Activated CD4-positive, alpha-beta memory T cell treated with anti-CD3 and anti-CD28 coated beads for 36 hours (primary cell): Measurements from ENCODE around the gene TTC28. TPM values are rescaled to one million over a fixed set of nuclear protein-coding genes. Genes with fewer than 3 reads are reported as not detected.
"Not testable (repeated sequence)": the region's sequence is repeated elsewhere in the genome, so short reads cannot be mapped to it uniquely, and the experiment has no call there.

ENCODE experiments used
- CTCF ChIA-PET: fragments of 350-600 bp; sonication (Branson Sonifier 250); formaldehyde crosslinking; loops from one replicate; lab custom pipeline; 2021; ENCODE audit warnings: antibody characterized with exemption, inconsistent platforms; lab: Charles Lee
- POLR2A ChIA-PET: fragments of 350-600 bp; sonication (Branson Sonifier 250); formaldehyde crosslinking; loops from one replicate; lab custom pipeline; 2021; ENCODE audit warnings: antibody characterized with exemption; lab: Charles Lee
- DNase-seq: peaks from one replicate; pipeline ENCODE4 v3.0.0-alpha.2; 2020
- H3K27ac Mint-ChIP-seq: one replicate; pipeline ENCODE4 v1.8.0; 2021; ENCODE audit warnings: mixed read lengths
- H3K27me3 Mint-ChIP-seq: one replicate; pipeline ENCODE4 v1.8.0; 2021; ENCODE audit warnings: mixed read lengths
- H3K36me3 Mint-ChIP-seq: one replicate; pipeline ENCODE4 v1.8.0; 2021; ENCODE audit warnings: mixed read lengths
- H3K4me1 Mint-ChIP-seq: one replicate; pipeline ENCODE4 v1.8.0; 2021; ENCODE audit warnings: low read depth, mixed read lengths
- H3K4me3 Mint-ChIP-seq: one replicate; pipeline ENCODE4 v1.8.0; 2021; ENCODE audit warnings: mild to moderate bottlenecking, mixed read lengths
- H3K9me3 Mint-ChIP-seq: one replicate; pipeline ENCODE4 v1.8.0; 2021; ENCODE audit warnings: mixed read lengths
- intact Hi-C: fragments of 100-400 bp; cut with micrococcal nuclease; formaldehyde crosslinking; loops from one replicate; pipeline ENCODE4 v1.15.1; 2023
- total RNA-seq, 2 experiments: library from RNA; stranded (reverse); gene quantifications; one replicate each; pipeline ENCODE4 v1.2.3, GENCODE V29; 2021

The TTC28 gene
- total RNA-seq, 2 experiments from 2014 or later = 0.59 to 0.80 TPM

DNA sequence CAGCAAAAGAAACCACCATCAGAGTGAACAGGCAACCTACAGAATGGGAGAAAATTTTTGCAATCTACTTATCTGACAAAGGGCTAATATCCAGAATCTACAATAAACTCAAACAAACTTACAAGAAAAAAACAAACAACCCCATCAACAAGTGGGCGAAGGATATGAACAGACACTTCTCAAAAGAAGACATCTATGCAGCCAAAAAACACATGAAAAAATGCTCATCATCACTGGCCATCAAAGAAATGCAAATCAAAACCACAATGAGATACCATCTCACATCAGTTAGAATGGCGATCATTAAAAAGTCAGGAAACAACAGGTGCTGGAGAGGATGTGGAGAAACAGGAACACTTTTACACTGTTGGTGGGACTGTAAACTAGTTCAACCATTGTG is 188.4 kb downstream of the TTC28 start:
- H3K27me3 Mint-ChIP-seq = peaks cover 24% of the 10 kb centered on the region
- H3K9me3 Mint-ChIP-seq, CTCF ChIA-PET, H3K36me3 Mint-ChIP-seq, POLR2A ChIA-PET, H3K27ac Mint-ChIP-seq, H3K4me3 Mint-ChIP-seq, intact Hi-C loops, H3K4me1 Mint-ChIP-seq, DNase-seq: not testable (repeated sequence)

DNA sequence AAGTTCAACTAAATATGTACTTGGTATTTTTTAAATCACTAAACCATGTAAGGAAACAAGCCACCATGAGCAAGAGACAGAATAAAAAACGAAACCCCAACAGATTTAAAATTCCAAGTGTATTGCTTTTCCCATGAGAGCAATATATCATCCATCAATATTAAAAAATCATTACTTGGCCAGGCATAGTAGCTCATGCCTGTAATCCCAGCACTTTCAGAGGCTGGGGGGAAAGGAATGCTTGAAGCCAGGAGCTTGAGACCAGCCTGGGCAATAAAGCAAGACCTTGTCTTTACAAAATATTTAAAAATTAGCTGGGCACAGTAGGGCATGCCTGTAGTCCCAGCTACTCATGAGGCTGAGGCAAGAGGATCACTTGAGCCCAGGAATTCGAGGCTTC is 190.8 kb downstream of the TTC28 start:
- peaks cover 2% of the 10 kb centered on the region for H3K9me3 Mint-ChIP-seq
- no peak for DNase-seq
- ChIA-PET CTCF (no interaction called here), POLR2A (no interaction called here)
- H3K4me1 Mint-ChIP-seq = no peaks in the 10 kb centered on the region
- H3K4me3 Mint-ChIP-seq = no peak overlapping the region
- peaks cover 25% of the 10 kb centered on the region for H3K27me3 Mint-ChIP-seq
- no peak overlapping the region for H3K27ac Mint-ChIP-seq
- intact Hi-C loops = no loop called here
- no peaks in the 10 kb centered on the region for H3K36me3 Mint-ChIP-seq

DNA sequence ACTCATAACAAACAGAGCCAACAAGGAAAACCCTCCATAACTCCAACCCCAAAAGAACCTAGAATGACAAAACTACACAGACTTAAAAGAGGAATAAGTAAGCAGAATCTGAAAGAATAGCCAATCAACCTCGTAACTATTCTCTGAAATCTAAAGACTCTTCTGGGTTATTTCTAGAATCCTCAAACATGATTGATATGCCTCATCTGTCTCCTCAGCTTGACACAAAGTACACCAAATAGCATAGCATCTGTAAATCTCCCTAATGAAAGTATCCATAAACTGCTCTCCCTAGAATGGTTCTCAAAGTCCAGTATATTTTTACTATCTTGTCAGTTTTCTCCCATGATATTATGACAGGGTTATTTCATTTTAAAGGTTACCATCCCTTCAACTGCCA is 195.0 kb downstream of the TTC28 start:
- no peaks in the 10 kb centered on the region for H3K4me1 Mint-ChIP-seq
- no peak for DNase-seq
- no peaks in the 10 kb centered on the region for H3K36me3 Mint-ChIP-seq
- no peak overlapping the region for H3K4me3 Mint-ChIP-seq
- POLR2A ChIA-PET = no interaction called here
- CTCF ChIA-PET = no interaction called here
- H3K9me3 Mint-ChIP-seq = no peaks in the 10 kb centered on the region
- no peak overlapping the region for H3K27ac Mint-ChIP-seq
- intact Hi-C loops = no loop called here
- peaks cover 25% of the 10 kb centered on the region for H3K27me3 Mint-ChIP-seq

DNA sequence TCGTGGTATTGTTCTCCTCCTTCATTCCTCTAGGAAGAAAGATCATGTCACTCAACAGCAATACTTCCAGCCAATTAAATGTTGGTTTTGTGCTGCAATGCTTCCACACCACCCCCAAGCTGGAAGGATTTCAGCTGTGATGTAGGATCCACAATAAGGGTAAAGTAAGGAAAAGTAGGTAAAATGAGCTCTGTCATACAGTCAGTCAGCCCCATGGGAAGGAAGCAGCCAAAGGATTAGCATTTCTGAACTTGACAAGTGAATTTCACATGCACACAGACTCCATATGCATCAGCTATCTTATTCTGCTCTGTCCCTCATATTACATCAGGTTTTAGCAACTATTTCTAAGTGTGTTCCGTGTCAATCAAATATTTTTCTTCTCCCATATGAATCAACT is 197.9 kb downstream of the TTC28 start:
- Mint-ChIP-seq H3K9me3 (no peaks in the 10 kb centered on the region), H3K27me3 (peaks cover 18% of the 10 kb centered on the region), H3K4me1 (no peaks in the 10 kb centered on the region), H3K36me3 (no peaks in the 10 kb centered on the region), H3K27ac (no peak overlapping the region), H3K4me3 (no peak overlapping the region)
- intact Hi-C loops = no loop called here
- ChIA-PET POLR2A (no interaction called here), CTCF (no interaction called here)
- DNase-seq = no peak

DNA sequence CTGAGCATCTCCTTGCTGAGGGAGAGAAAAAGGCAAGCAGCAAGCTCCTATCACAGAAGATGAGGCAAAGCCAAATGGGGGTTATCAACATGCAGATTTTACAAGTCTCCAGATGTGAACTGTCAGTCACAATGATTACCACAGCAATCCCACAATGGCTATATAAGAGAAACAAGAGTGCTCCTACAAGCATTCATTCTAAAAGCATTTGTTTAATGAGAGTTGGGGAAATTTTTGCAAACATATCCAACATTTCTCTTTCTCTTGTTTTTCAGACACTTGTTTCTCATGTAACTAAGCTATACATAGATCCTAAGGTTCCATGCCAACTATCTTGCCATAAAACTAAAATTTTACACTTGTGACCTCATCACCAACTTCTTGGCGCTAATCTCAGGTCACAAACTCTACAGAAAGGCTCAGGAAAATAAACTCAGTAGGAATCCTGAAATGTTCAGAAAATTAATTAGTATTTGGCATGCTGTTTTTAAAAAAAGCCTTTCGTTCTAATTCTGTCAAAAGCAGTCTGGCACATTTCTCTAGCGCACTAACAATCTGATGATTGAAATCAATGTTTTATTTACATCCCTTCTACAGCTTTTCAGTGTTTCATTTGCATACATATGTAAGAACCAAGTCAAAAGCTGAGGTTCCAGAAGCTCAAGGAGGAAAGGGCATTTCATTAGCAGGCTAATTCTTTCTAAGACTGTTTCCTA is 199.5 kb downstream of the TTC28 start:
- H3K9me3 Mint-ChIP-seq = no peaks in the 10 kb centered on the region
- no peaks in the 10 kb centered on the region for H3K4me1 Mint-ChIP-seq
- CTCF ChIA-PET = no interaction called here
- POLR2A ChIA-PET = no interaction called here
- peaks cover 15% of the 10 kb centered on the region for H3K27me3 Mint-ChIP-seq
- H3K27ac Mint-ChIP-seq = no peak overlapping the region
- intact Hi-C loops = no loop called here
- no peak for DNase-seq
- no peak overlapping the region for H3K4me3 Mint-ChIP-seq
- no peaks in the 10 kb centered on the region for H3K36me3 Mint-ChIP-seq

DNA sequence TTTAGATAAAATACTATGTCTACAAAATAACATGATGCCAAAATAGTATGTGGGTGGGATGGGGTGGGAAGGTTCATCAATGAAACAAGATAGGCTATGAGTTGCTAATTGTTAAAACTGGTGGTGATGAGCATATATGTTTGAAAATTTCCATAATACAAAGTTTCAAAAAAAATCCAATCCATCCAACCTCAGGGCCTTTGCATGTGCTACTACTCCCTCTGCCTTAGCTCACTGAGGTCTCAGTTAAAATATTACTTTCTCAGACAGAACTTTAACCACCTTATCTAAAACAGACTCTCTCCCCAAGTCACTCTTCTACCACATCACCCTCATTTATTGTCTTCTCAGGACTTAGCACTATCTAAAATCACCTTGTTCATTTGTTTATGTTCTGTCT is 201.1 kb downstream of the TTC28 start:
- no peak overlapping the region for H3K27ac Mint-ChIP-seq
- POLR2A ChIA-PET = no interaction called here
- CTCF ChIA-PET = no interaction called here

DNA sequence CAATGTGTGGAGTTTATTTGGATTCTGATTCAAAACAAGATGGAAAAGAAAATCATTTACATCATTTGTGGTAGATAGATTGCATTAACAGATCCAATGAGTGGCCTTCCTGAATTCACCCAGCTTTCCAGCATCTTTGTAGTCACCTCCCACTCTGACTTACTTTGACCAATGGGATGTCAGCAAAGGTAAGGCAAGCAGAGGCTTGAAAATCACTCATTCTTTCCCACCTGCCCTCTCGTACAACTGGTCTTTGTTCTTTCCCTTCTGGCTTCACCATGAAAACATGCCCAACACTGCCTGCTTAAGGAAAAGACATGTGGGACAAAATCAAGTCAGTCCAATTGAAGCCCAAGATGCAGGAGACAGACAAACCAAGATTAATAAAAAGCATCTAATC is 202.1 kb downstream of the TTC28 start:
- Mint-ChIP-seq H3K27me3 (peaks cover 12% of the 10 kb centered on the region), H3K4me1 (no peaks in the 10 kb centered on the region), H3K4me3 (no peak overlapping the region), H3K36me3 (no peaks in the 10 kb centered on the region), H3K9me3 (no peaks in the 10 kb centered on the region), H3K27ac (no peak overlapping the region)
- CTCF ChIA-PET = no interaction called here
- POLR2A ChIA-PET = no interaction called here
- no peak for DNase-seq
- intact Hi-C loops = no loop called here

More for the DNA sequence above, 201.1 kb downstream of the TTC28 start:
- no peaks in the 10 kb centered on the region for H3K4me1 Mint-ChIP-seq
- no peak for DNase-seq
- H3K9me3 Mint-ChIP-seq = no peaks in the 10 kb centered on the region
- no peak overlapping the region for H3K4me3 Mint-ChIP-seq
- H3K36me3 Mint-ChIP-seq = no peaks in the 10 kb centered on the region
- intact Hi-C loops = no loop called here
- H3K27me3 Mint-ChIP-seq = peaks cover 11% of the 10 kb centered on the region

DNA sequence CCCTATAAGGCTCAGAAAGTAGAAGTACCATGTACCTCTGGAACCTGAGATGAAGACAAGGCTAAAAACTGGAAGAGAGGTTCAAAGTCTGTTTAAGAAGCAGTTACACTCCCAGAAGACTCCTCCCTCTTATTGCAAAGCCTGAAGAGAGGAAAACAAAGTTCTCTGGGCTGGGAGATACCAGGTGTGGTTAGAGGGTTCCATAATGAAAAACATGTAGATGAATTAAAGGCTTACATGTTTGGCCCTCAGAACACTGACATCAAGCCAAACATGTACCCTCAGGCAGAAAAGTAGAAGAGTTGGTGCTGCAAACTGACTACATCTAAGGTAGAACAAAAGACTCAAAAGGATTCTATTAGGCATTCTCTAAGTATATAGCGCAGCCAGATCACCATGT is 205.3 kb downstream of the TTC28 start:
- Mint-ChIP-seq H3K4me1 (no peaks in the 10 kb centered on the region), H3K36me3 (no peaks in the 10 kb centered on the region), H3K27ac (no peak overlapping the region), H3K9me3 (no peaks in the 10 kb centered on the region), H3K4me3 (no peak overlapping the region), H3K27me3 (peaks cover 13% of the 10 kb centered on the region)
- intact Hi-C loops = no loop called here
- ChIA-PET POLR2A (no interaction called here), CTCF (interaction anchor here (0.7 kb wide), 1 partner anchor 117 kb away, joined by 3 read pairs; no protein-coding TSS in a partner anchor)
- DNase-seq = no peak

DNA sequence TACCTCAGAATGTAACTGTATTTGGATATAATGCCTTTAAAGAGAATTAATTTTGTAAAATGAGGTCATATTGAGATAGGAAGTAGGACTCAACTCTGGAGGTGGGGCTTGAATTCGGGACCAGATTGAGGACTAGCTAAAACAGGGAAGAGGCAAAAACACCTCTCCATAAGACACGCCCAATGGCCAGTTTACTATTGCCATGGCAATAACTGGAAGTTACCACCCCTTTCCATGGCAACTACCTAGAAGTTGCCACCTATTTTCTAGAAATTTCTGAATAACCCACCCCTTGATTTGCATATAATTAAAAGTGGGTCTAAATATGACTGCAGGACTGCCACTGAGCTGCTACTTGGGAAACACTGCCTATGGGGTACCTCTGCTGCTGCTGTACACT is 206.4 kb downstream of the TTC28 start:
- no peak for DNase-seq
- Mint-ChIP-seq H3K4me1 (no peaks in the 10 kb centered on the region), H3K36me3 (no peaks in the 10 kb centered on the region), H3K27me3 (peaks cover 15% of the 10 kb centered on the region), H3K27ac (no peak overlapping the region), H3K4me3 (no peak overlapping the region), H3K9me3 (no peaks in the 10 kb centered on the region)
- ChIA-PET CTCF (no interaction called here), POLR2A (no interaction called here)
- intact Hi-C loops = no loop called here

DNA sequence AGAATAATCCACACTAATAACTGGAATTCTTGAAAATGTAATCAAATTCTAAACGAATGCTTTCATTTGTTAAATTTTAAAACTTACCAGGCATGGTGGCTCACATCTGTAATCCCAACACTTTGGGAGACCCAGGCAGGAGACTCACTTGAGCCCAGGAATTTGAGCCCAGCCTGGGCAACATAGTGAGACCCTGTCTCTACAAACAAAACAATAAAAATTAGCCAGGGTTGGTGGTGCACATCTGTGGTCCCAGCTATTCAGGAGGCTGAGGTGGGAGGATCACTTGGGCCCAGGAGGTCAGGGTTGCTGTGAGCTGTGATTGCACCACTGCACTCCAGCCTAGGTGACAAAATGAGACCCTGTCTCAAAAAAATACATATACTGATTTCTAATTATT is 212.6 kb downstream of the TTC28 start:
- H3K36me3 Mint-ChIP-seq, CTCF ChIA-PET, H3K4me3 Mint-ChIP-seq, intact Hi-C loops, DNase-seq, H3K9me3 Mint-ChIP-seq, POLR2A ChIA-PET, H3K27me3 Mint-ChIP-seq, H3K27ac Mint-ChIP-seq, H3K4me1 Mint-ChIP-seq: not testable (repeated sequence)

DNA sequence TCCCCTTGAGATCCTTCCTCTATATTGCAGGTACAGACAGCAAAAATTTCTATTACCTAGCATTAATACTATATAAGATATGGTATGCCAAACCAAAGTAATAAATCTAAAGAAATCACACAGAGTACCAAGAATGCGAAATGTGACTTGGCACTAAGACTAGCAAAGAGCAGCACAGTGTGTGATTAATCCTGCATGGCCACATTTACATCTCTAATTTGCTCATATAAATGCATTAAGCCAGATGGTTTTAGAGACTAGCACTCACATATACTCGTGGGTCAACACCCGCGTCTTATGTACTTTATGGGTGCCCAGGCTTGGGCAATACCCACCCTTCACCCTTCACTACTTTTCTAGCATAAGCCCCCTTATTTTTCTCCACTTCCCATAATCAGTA is 213.2 kb downstream of the TTC28 start:
- H3K4me1 Mint-ChIP-seq = no peaks in the 10 kb centered on the region
- H3K36me3 Mint-ChIP-seq = no peaks in the 10 kb centered on the region
- H3K27ac Mint-ChIP-seq = no peak overlapping the region
- POLR2A ChIA-PET = no interaction called here
- H3K9me3 Mint-ChIP-seq = no peaks in the 10 kb centered on the region
- H3K4me3 Mint-ChIP-seq = no peak overlapping the region
- H3K27me3 Mint-ChIP-seq = peaks cover 9% of the 10 kb centered on the region
- CTCF ChIA-PET = no interaction called here
- DNase-seq = no peak
- intact Hi-C loops = no loop called here

GRCh38 chr22:28465841-28466240 is 213.8 kb downstream of the TTC28 start:
- no peak for DNase-seq
- H3K36me3 Mint-ChIP-seq = no peaks in the 10 kb centered on the region
- intact Hi-C loops = no loop called here
- H3K27me3 Mint-ChIP-seq = peaks cover 9% of the 10 kb centered on the region
- H3K4me1 Mint-ChIP-seq = no peaks in the 10 kb centered on the region
- H3K4me3 Mint-ChIP-seq = no peak overlapping the region
- no peaks in the 10 kb centered on the region for H3K9me3 Mint-ChIP-seq
- CTCF ChIA-PET = interaction anchor here (0.6 kb wide), 1 partner anchor 52 kb away, joined by 3 read pairs; no protein-coding TSS in a partner anchor
- POLR2A ChIA-PET = no interaction called here
- no peak overlapping the region for H3K27ac Mint-ChIP-seq

- Mint-ChIP-seq H3K36me3 (no peaks in the 10 kb centered on the region), H3K4me3 (no peak overlapping the region), H3K9me3 (no peaks in the 10 kb centered on the region), H3K27me3 (peaks cover 5% of the 10 kb centered on the region), H3K27ac (no peak overlapping the region), H3K4me1 (no peaks in the 10 kb centered on the region)
- POLR2A ChIA-PET = no interaction called here
- CTCF ChIA-PET = no interaction called here
- intact Hi-C loops = no loop called here
- DNase-seq = no peak
These were observed 215.5 kb downstream of the TTC28 start for GRCh38 chr22:28464127-28464526.
